Measurements from ENCODE around the gene C1QTNF12. TPM values are rescaled to one million over a fixed set of nuclear protein-coding genes. Genes with fewer than 3 reads are reported as not detected.

Gene C1QTNF12
- total and polyA plus RNA-seq, 2 of the 8 experiments (the other 6 are each of a cell fraction or from before 2014, with no cell fraction given) = 2.1 to 3.7 TPM

- 91% methylated on average over 14 of the region's 14 CpGs; no CpG with 5 or more reads in 1 of the 2 experiments for WGBS, 2 experiments (ENCODE audit: extremely low coverage in 1 of 2, insufficient coverage in 1 of 2, insufficient read length in 1 of 2, insufficient replicate concordance in 2 of 2, low coverage in 1 of 2, low lambda C conversion rate in 2 of 2, missing lambda C conversion rate in 1 of 2)
- ChIA-PET POLR2A (ENCODE audit: partially characterized antibody) (no interaction called here), CTCF (ENCODE audit: partially characterized antibody) (interaction anchor here (1.4 to 6.1 kb wide), 3 partner anchors 8 to 89 kb away, joined by 3 to 38 read pairs (median 4); no protein-coding TSS in a partner anchor)
- Histone ChIP-seq H4K91ac (replicated peaks; ENCODE audit: insufficient read length, low read length) (no peak overlapping the region), H3K9ac (replicated peaks in 1 of 4; ENCODE audit: extremely low read depth in 1 of 4, low read depth in 3 of 4, low read length in 3 of 4) (no peak overlapping the region), H3K14ac (ENCODE audit: insufficient read length) (no peak overlapping the region), H2AFZ (ENCODE audit: low read length) (no peak overlapping the region), H3K79me1 (ENCODE audit: low read depth, low read length) (no peaks in the 10 kb centered on the region), H3K79me2 (ENCODE audit: control insufficient read depth in 1 of 2, insufficient read depth in 2 of 2, low read length in 2 of 2) (no peaks in the 10 kb centered on the region), H2BK5ac (ENCODE audit: low read depth, low read length) (no peak overlapping the region), H3K4me2 (ENCODE audit: insufficient read depth in 1 of 2, low read depth in 2 of 2, low read length in 2 of 2) (no peak overlapping the region), H2BK15ac (ENCODE audit: low read length) (no peak overlapping the region), H3K56ac (replicated peaks; ENCODE audit: insufficient read length, low read depth, low read length) (no peak overlapping the region), H3K9me3 (ENCODE audit: insufficient read depth in 2 of 2, low read depth in 1 of 2, low read length in 1 of 2) (no peaks in the 10 kb centered on the region), H3K4me1 (replicated peaks in 1 of 4; ENCODE audit: control insufficient read depth in 3 of 4, insufficient read depth in 4 of 4, low read length in 3 of 4) (peaks cover 0 to 2% (median under 1%) of the 10 kb centered on the region in 4 experiments; a peak in 1 of 7 replicates), H3K4ac (replicated peaks; ENCODE audit: insufficient read length, low read depth, low read length) (no peak overlapping the region), H2BK12ac (ENCODE audit: low read depth, low read length) (no peak overlapping the region), H3K27ac (ENCODE audit: low read depth, low read length) (no peak overlapping the region), H3K18ac (ENCODE audit: extremely low read depth, low read length) (no peak overlapping the region), H2BK20ac (ENCODE audit: low read length) (no peak overlapping the region), H3K23ac (ENCODE audit: insufficient read length) (no peak overlapping the region), H3K4me3 (ENCODE audit: extremely low read depth in 1 of 4, insufficient read depth in 2 of 4, low read depth in 3 of 4, low read length in 4 of 4) (no peak overlapping the region), H3K23me2 (ENCODE audit: low read depth, low read length) (no peaks in the 10 kb centered on the region), H2BK120ac (replicated peaks; ENCODE audit: low read depth, low read length) (no peak overlapping the region), H3K27me3 (replicated peaks in 1 of 4; ENCODE audit: control insufficient read depth in 3 of 4, extremely low read depth in 1 of 4, insufficient read depth in 3 of 4, low read length in 3 of 4) (no peaks in the 10 kb centered on the region), H4K5ac (ENCODE audit: insufficient read length, low read depth, low read length) (no peak overlapping the region), H4K20me1 (replicated peaks in 1 of 2; ENCODE audit: control insufficient read depth in 1 of 2, insufficient read depth in 2 of 2, low read length in 2 of 2) (no peaks in the 10 kb centered on the region), H4K8ac (ENCODE audit: extremely low read depth, insufficient read depth, low read length) (no peak overlapping the region; the same call in 1 of the 2 replicates), H3K36me3 (ENCODE audit: control insufficient read depth in 2 of 4, insufficient read depth in 4 of 4, low read length in 3 of 4) (no peaks in the 10 kb centered on the region), H2AK5ac (ENCODE audit: low read depth, low read length) (no peak overlapping the region)
- DNase-seq (ENCODE audit: low read depth in 1 of 2, low spot score in 2 of 2) (no peak), FAIRE-seq (no peak)
- TF ChIP-seq TBP (IDR thresholded peaks at IDR 0.05; ENCODE audit: low read depth, low read length) = no peak
- TF ChIP-seq SP2 (IDR thresholded peaks at IDR 0.05; ENCODE audit: low read length) = no peak
- no peak for TF ChIP-seq GTF2F1 (IDR thresholded peaks at IDR 0.05; ENCODE audit: borderline replicate concordance, low read depth, low read length)
- no peak for TF ChIP-seq SIRT6 (IDR thresholded peaks at IDR 0.05; ENCODE audit: low read length)
Measured at GRCh38 chr1:1282998-1283397, 36.5 kb upstream of the C1QTNF12 start.
